KMS-11 (cell line): ENCODE data around the gene ZDHHC16.
A peak's percentile ranks its signal among the peaks of the same experiment; 100 is the strongest.

Experiments used
- H2AFZ ChIP-seq: fragments of 200-600 bp; sonication (generic); 2 replicates; pipeline ENCODE4 v1.6.1; 2016; ENCODE audit warnings: antibody characterized with exemption, mixed run types, low read depth
- H3K27ac ChIP-seq: fragments of 200-600 bp; sonication (generic); 2 replicates; pipeline ENCODE4 v1.6.1; 2016; ENCODE audit warnings: mild to moderate bottlenecking, mixed run types
- H3K27me3 ChIP-seq: fragments of 200-600 bp; sonication (generic); 2 replicates; pipeline ENCODE4 v1.6.1; 2017; ENCODE audit warnings: mild to moderate bottlenecking, low read depth, mixed run types, moderate library complexity; ENCODE audit not compliant: insufficient read depth
- H3K36me3 ChIP-seq: fragments of 200-600 bp; sonication (generic); 2 replicates; pipeline ENCODE4 v1.6.1; 2017; ENCODE audit warnings: mild to moderate bottlenecking, mixed run types; ENCODE audit not compliant: insufficient read depth
- H3K4me1 ChIP-seq: fragments of 200-600 bp; sonication (generic); 2 replicates; pipeline ENCODE4 v1.6.1; 2016; ENCODE audit warnings: mild to moderate bottlenecking, low read depth, mixed run types; ENCODE audit not compliant: poor library complexity, severe bottlenecking
- H3K4me2 ChIP-seq: fragments of 200-600 bp; sonication (generic); 2 replicates; pipeline ENCODE4 v1.7.0; 2016; ENCODE audit warnings: mild to moderate bottlenecking, mixed run types
- H3K4me3 ChIP-seq: fragments of 200-600 bp; sonication (generic); IDR thresholded peaks from 2 replicates; pipeline ENCODE4 v1.6.1; 2017; ENCODE audit warnings: low read depth, low read length, mixed read lengths; ENCODE audit not compliant: insufficient read depth
- H3K79me2 ChIP-seq: fragments of 200-600 bp; sonication (generic); 2 replicates; pipeline ENCODE4 v1.6.1; 2016; ENCODE audit warnings: low read depth, mixed run types; ENCODE audit not compliant: insufficient read depth
- H3K9ac ChIP-seq: fragments of 200-600 bp; sonication (generic); 2 replicates; pipeline ENCODE4 v1.6.1; 2016; ENCODE audit warnings: mild to moderate bottlenecking, mixed run types
- H4K20me1 ChIP-seq: fragments of 200-600 bp; sonication (generic); 2 replicates; pipeline ENCODE4 v1.6.1; 2016; ENCODE audit warnings: mild to moderate bottlenecking, mixed run types; ENCODE audit not compliant: insufficient read depth
- TF ChIP-seq, protein P1 (sequence below): fragments of 200-600 bp; sonication (generic); conservative IDR thresholded peaks from 2 replicates; pipeline ENCODE4 v1.6.1; 2017; ENCODE audit warnings: low read depth, mild to moderate bottlenecking, antibody characterized with exemption, low read length, moderate library complexity, mixed read lengths

ZDHHC16 gene

DNA sequence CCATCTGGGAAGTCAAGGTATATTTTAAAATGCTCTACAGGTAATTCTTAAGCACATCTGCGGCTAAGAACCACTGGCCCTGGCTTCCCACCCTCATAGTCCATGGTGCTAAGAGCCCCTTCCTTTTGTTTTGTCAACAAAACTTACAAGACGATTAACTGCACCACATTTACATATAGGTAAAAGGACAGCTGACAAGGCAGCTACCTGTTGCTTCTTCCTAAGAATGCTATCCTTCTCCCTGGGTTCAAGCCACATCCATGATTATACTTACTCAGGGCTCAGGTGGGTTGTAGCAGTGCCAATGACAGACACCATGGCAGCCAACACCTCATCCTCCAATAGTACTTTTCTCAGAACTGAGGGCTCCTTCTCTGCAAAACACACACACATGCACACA is 16.3 kb downstream of the ZDHHC16 start:
- Histone ChIP-seq H3K36me3 (peaks cover 10% of the 10 kb centered on the region), H3K4me1 (peaks cover 53% of the 10 kb centered on the region), H2AFZ (no peak overlapping the region), H3K79me2 (no peaks in the 10 kb centered on the region; the same call in 1 of the 2 replicates), H3K4me2 (no peak overlapping the region), H4K20me1 (no peaks in the 10 kb centered on the region), H3K27ac (no peak overlapping the region), H3K4me3 (no peak overlapping the region), H3K9ac (no peak overlapping the region), H3K27me3 (no peaks in the 10 kb centered on the region)
- TF ChIP-seq, protein P1, sequence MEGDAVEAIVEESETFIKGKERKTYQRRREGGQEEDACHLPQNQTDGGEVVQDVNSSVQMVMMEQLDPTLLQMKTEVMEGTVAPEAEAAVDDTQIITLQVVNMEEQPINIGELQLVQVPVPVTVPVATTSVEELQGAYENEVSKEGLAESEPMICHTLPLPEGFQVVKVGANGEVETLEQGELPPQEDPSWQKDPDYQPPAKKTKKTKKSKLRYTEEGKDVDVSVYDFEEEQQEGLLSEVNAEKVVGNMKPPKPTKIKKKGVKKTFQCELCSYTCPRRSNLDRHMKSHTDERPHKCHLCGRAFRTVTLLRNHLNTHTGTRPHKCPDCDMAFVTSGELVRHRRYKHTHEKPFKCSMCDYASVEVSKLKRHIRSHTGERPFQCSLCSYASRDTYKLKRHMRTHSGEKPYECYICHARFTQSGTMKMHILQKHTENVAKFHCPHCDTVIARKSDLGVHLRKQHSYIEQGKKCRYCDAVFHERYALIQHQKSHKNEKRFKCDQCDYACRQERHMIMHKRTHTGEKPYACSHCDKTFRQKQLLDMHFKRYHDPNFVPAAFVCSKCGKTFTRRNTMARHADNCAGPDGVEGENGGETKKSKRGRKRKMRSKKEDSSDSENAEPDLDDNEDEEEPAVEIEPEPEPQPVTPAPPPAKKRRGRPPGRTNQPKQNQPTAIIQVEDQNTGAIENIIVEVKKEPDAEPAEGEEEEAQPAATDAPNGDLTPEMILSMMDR: no peak

DNA sequence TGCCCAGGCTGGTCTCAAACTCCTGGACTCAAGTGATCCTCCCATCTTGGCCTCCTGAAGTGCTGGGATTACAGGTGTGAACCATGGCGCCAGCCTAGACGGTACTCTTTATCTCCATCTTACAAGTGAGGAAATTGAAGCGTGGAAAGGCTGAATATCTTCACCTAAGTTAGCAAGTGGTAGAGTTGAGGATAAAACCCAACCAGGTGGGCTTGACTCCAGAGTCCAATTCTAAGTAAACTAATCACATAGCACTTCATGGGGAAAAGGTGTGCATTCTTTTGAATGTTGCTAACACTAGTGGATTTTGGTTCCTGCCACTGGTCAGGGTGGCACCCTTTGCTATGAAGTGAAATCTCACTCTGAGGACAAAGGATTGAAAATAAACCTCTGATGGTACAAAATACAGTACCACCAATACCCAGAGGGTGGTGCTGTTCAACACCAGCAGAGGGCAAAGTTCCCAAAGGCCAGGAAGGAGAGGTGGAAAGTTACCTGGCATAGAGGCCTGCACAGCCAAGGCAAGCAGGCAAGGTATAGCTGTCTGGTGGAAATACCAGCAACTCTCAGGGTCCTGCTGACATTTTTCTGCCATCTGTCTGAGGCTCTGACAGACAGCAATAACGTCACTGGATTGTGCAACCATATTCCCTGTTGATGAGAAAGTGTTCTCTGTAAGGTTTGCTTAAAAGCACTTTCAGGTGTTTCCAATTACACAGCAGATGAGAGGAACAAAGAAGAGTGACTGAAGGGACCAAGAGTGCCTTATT is 17.6 kb downstream of the ZDHHC16 start:
- Histone ChIP-seq H3K4me1 (peaks cover 65% of the 10 kb centered on the region), H2AFZ (no peak overlapping the region), H3K79me2 (no peaks in the 10 kb centered on the region; the same call in 1 of the 2 replicates), H3K9ac (no peak overlapping the region; the same call in 1 of the 2 replicates), H3K36me3 (peaks cover 10% of the 10 kb centered on the region), H4K20me1 (no peaks in the 10 kb centered on the region), H3K4me2 (peak overlapping the region; percentile 4; the same call in 1 of the 2 replicates), H3K27me3 (no peaks in the 10 kb centered on the region), H3K4me3 (no peak overlapping the region), H3K27ac (peak overlapping the region; percentile 56; the same call in 1 of the 2 replicates)
- TF ChIP-seq, protein P1: peak; percentile 92

DNA sequence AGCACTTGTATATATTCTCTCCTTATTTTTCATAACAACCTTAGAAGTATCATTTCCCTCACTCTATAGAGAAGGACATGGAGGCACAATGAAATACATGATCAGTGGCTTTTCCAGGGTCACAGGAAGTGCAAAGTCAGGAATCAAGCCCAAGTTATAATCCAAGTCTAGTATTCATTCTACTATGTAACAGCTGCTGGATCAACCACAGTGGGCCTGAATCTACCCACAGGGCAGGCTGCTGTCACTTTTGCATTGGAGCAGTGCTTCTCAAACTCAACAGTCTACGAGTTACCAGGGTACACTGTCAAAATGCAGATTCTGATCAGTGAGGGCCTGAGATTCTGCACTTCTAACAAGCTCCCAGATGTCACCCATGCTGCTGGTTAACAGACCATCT is 18.3 kb downstream of the ZDHHC16 start:
- TF ChIP-seq, protein P1: no peak
- Histone ChIP-seq H3K27me3 (no peaks in the 10 kb centered on the region), H3K4me2 (peak overlapping the region; percentile 4; the same call in 1 of the 2 replicates), H2AFZ (no peak overlapping the region), H3K27ac (peak overlapping the region; percentile 56), H3K79me2 (no peaks in the 10 kb centered on the region; the same call in 1 of the 2 replicates), H3K4me3 (no peak overlapping the region), H3K4me1 (peaks cover 72% of the 10 kb centered on the region), H3K36me3 (peaks cover 8% of the 10 kb centered on the region), H3K9ac (no peak overlapping the region; the same call in 1 of the 2 replicates), H4K20me1 (no peaks in the 10 kb centered on the region)

GRCh38 chr10:97465982-97466381 is 20.0 kb downstream of the ZDHHC16 start:
- no peaks in the 10 kb centered on the region; the same call in 1 of the 2 replicates for H3K79me2 ChIP-seq
- H3K27ac ChIP-seq: peak overlapping the region; percentile 56; the same call in 1 of the 2 replicates
- peaks cover 7% of the 10 kb centered on the region for H3K36me3 ChIP-seq
- H3K9ac ChIP-seq: no peak overlapping the region
- H2AFZ ChIP-seq: no peak overlapping the region
- no peaks in the 10 kb centered on the region for H4K20me1 ChIP-seq
- H3K4me2 ChIP-seq: no peak overlapping the region; the same call in 1 of the 2 replicates
- peaks cover 87% of the 10 kb centered on the region for H3K4me1 ChIP-seq
- no peaks in the 10 kb centered on the region for H3K27me3 ChIP-seq
- TF ChIP-seq, protein P1: no peak
- H3K4me3 ChIP-seq: no peak overlapping the region
